ENCODE data around the gene SLC13A4. TPM values are rescaled to one million over a fixed set of nuclear protein-coding genes. Genes with fewer than 3 reads are reported as not detected.
"Not testable (repeated sequence)": the region's sequence is repeated elsewhere in the genome, so short reads cannot be mapped to it uniquely, and the experiment has no call there.

Gene SLC13A4
- total RNA-seq, 2 experiments from 2014 or later: not detected

- DNase-seq, H3K4me3 Mint-ChIP-seq, H3K9me3 Mint-ChIP-seq, H3K4me1 Mint-ChIP-seq, H3K27me3 Mint-ChIP-seq, H3K36me3 Mint-ChIP-seq, H3K27ac Mint-ChIP-seq: not testable (repeated sequence)
Observed at GRCh38 chr7:135737306-135737647, 9.3 kb upstream of the SLC13A4 start.

- H3K9me3 Mint-ChIP-seq: no peaks in the 10 kb centered on the region
- H3K4me1 Mint-ChIP-seq: no peaks in the 10 kb centered on the region
- H3K36me3 Mint-ChIP-seq: no peaks in the 10 kb centered on the region
- H3K27ac Mint-ChIP-seq: no peak overlapping the region
- H3K4me3 Mint-ChIP-seq: no peak overlapping the region
- DNase-seq: no peak
- peaks cover 8% of the 10 kb centered on the region for H3K27me3 Mint-ChIP-seq
Observed at GRCh38 chr7:135736586-135737305, 8.8 kb upstream of the SLC13A4 start.

GRCh38 chr7:135734343-135734689 lies 6.3 kb upstream of the SLC13A4 start:
- no peak overlapping the region for H3K27ac Mint-ChIP-seq
- no peaks in the 10 kb centered on the region for H3K4me1 Mint-ChIP-seq
- H3K27me3 Mint-ChIP-seq: peaks cover 8% of the 10 kb centered on the region
- H3K4me3 Mint-ChIP-seq: no peak overlapping the region
- no peak for DNase-seq
- H3K9me3 Mint-ChIP-seq: no peaks in the 10 kb centered on the region
- H3K36me3 Mint-ChIP-seq: no peaks in the 10 kb centered on the region

- H3K27me3 Mint-ChIP-seq: peaks cover 8% of the 10 kb centered on the region
- H3K4me3 Mint-ChIP-seq: no peak overlapping the region
- no peak for DNase-seq
- no peak overlapping the region for H3K27ac Mint-ChIP-seq
- no peaks in the 10 kb centered on the region for H3K36me3 Mint-ChIP-seq
- no peaks in the 10 kb centered on the region for H3K9me3 Mint-ChIP-seq
- no peaks in the 10 kb centered on the region for H3K4me1 Mint-ChIP-seq
Observed at GRCh38 chr7:135733603-135734342, 5.8 kb upstream of the SLC13A4 start.

GRCh38 chr7:135731131-135731530 lies 3.1 kb upstream of the SLC13A4 start:
- Mint-ChIP-seq H3K4me1 (no peaks in the 10 kb centered on the region), H3K27me3 (peaks cover 3% of the 10 kb centered on the region), H3K9me3 (no peaks in the 10 kb centered on the region), H3K4me3 (no peak overlapping the region), H3K27ac (no peak overlapping the region), H3K36me3 (no peaks in the 10 kb centered on the region)
- DNase-seq: no peak

GRCh38 chr7:135729230-135729629 lies 1.2 kb upstream of the SLC13A4 start:
- Mint-ChIP-seq H3K27me3 (peaks cover 6% of the 10 kb centered on the region), H3K4me1 (no peaks in the 10 kb centered on the region), H3K27ac (no peak overlapping the region), H3K9me3 (no peaks in the 10 kb centered on the region), H3K36me3 (no peaks in the 10 kb centered on the region), H3K4me3 (no peak overlapping the region)
- no peak for DNase-seq

GRCh38 chr7:135726911-135727673 lies 894 bp downstream of the SLC13A4 start:
- Mint-ChIP-seq H3K9me3 (no peaks in the 10 kb centered on the region), H3K36me3 (no peaks in the 10 kb centered on the region), H3K27ac (no peak overlapping the region), H3K4me3 (no peak overlapping the region), H3K4me1 (no peaks in the 10 kb centered on the region), H3K27me3 (peaks cover 6% of the 10 kb centered on the region)
- no peak for DNase-seq

- Mint-ChIP-seq H3K27ac (no peak overlapping the region), H3K4me1 (no peaks in the 10 kb centered on the region), H3K4me3 (no peak overlapping the region), H3K27me3 (peaks cover 6% of the 10 kb centered on the region), H3K36me3 (no peaks in the 10 kb centered on the region), H3K9me3 (no peaks in the 10 kb centered on the region)
- no peak for DNase-seq
Observed at GRCh38 chr7:135726276-135726788, 1.7 kb downstream of the SLC13A4 start.

- Mint-ChIP-seq H3K27ac (no peak overlapping the region), H3K36me3 (no peaks in the 10 kb centered on the region), H3K4me3 (no peak overlapping the region), H3K27me3 (peaks cover 12% of the 10 kb centered on the region), H3K4me1 (no peaks in the 10 kb centered on the region), H3K9me3 (no peaks in the 10 kb centered on the region)
- no peak for DNase-seq
Observed at GRCh38 chr7:135723411-135723810, 4.6 kb downstream of the SLC13A4 start.

GRCh38 chr7:135721198-135721820 lies 6.7 kb downstream of the SLC13A4 start:
- H3K27me3 Mint-ChIP-seq: peaks cover 17% of the 10 kb centered on the region
- H3K36me3 Mint-ChIP-seq: no peaks in the 10 kb centered on the region
- no peak overlapping the region for H3K27ac Mint-ChIP-seq
- no peak overlapping the region for H3K4me3 Mint-ChIP-seq
- H3K9me3 Mint-ChIP-seq: no peaks in the 10 kb centered on the region
- no peak for DNase-seq
- H3K4me1 Mint-ChIP-seq: no peaks in the 10 kb centered on the region

GRCh38 chr7:135719688-135720087 lies 8.3 kb downstream of the SLC13A4 start:
- no peak overlapping the region for H3K4me3 Mint-ChIP-seq
- H3K9me3 Mint-ChIP-seq: no peaks in the 10 kb centered on the region
- H3K4me1 Mint-ChIP-seq: no peaks in the 10 kb centered on the region
- no peak for DNase-seq
- H3K36me3 Mint-ChIP-seq: no peaks in the 10 kb centered on the region
- H3K27me3 Mint-ChIP-seq: peaks cover 12% of the 10 kb centered on the region
- no peak overlapping the region for H3K27ac Mint-ChIP-seq

GRCh38 chr7:135718794-135719437 lies 9.1 kb downstream of the SLC13A4 start:
- no peak overlapping the region for H3K27ac Mint-ChIP-seq
- H3K4me1 Mint-ChIP-seq: no peaks in the 10 kb centered on the region
- peaks cover 12% of the 10 kb centered on the region for H3K27me3 Mint-ChIP-seq
- no peak for DNase-seq
- no peaks in the 10 kb centered on the region for H3K9me3 Mint-ChIP-seq
- H3K4me3 Mint-ChIP-seq: no peak overlapping the region
- no peaks in the 10 kb centered on the region for H3K36me3 Mint-ChIP-seq

GRCh38 chr7:135718219-135718618 lies 9.8 kb downstream of the SLC13A4 start:
- H3K27me3 Mint-ChIP-seq: peaks cover 12% of the 10 kb centered on the region
- no peaks in the 10 kb centered on the region for H3K36me3 Mint-ChIP-seq
- no peak overlapping the region for H3K27ac Mint-ChIP-seq
- H3K9me3 Mint-ChIP-seq: no peaks in the 10 kb centered on the region
- no peak for DNase-seq
- no peaks in the 10 kb centered on the region for H3K4me1 Mint-ChIP-seq
- H3K4me3 Mint-ChIP-seq: no peak overlapping the region

GRCh38 chr7:135717693-135718092 lies 10.3 kb downstream of the SLC13A4 start:
- Mint-ChIP-seq H3K4me1 (no peaks in the 10 kb centered on the region), H3K4me3 (no peak overlapping the region), H3K27ac (no peak overlapping the region), H3K27me3 (peaks cover 12% of the 10 kb centered on the region), H3K36me3 (no peaks in the 10 kb centered on the region), H3K9me3 (no peaks in the 10 kb centered on the region)
- DNase-seq: no peak
